Colonic mucosa (tissue), 4 donors: ENCODE measurements around the gene ITK. TPM values are rescaled to one million over a fixed set of nuclear protein-coding genes. Genes with fewer than 3 reads are reported as not detected.

Experiments
- DNase-seq: peaks from one replicate; pipeline ENCODE4 v3.0.0-alpha.2; 2020
- H3K27ac ChIP-seq: fragments of 200-600 bp; one replicate; pipeline ENCODE4 v1.8.0; 2021
- H3K27me3 ChIP-seq: fragments of 200-600 bp; one replicate; pipeline ENCODE4 v1.8.0; 2021
- H3K36me3 ChIP-seq: fragments of 200-600 bp; one replicate; pipeline ENCODE4 v1.8.0; 2021
- H3K4me1 ChIP-seq: fragments of 200-600 bp; one replicate; pipeline ENCODE4 v1.8.0; 2021; ENCODE audit warnings: mild to moderate bottlenecking
- H3K4me3 ChIP-seq: fragments of 200-600 bp; one replicate; pipeline ENCODE4 v1.8.0; 2021
- H3K9ac ChIP-seq, 2 donors: one replicate each; pipeline ENCODE4 v1.7.0; 2013; ENCODE audit warnings: control low read depth in 2 of 2, low read depth in 2 of 2, low read length in 2 of 2
- H3K9me3 ChIP-seq: fragments of 200-600 bp; one replicate; pipeline ENCODE4 v1.8.0; 2021
- CTCF ChIP-seq: fragments of 200-600 bp; IDR thresholded peaks from one replicate; pipeline ENCODE4 v1.8.0; 2022; ENCODE audit warnings: antibody characterized with exemption, mild to moderate bottlenecking
- intact Hi-C: fragments of 100-400 bp; cut with DNase I; formaldehyde crosslinking; loops from one replicate; pipeline ENCODE4 v1.14.1; 2022
- total RNA-seq, 2 donors: library from RNA; stranded (reverse); fragmentation: NEBNext Ultra II Directional in 1 of 2; extraction: Animal tissue kit (Norgen Biotek cat#: 25700) in 1 of 2; gene quantifications; one replicate each; pipeline ENCODE4 v1.2.1, GENCODE V29; 2021
- donor health status: healthy.
- donor health status: DM: no; HTN: no; CAD: no.
- donor health status: DM: no; HTN: no; CAD: no.

Gene ITK
- total RNA-seq, 2 donors from 2014 or later = 1.4 to 2.5 TPM

- Histone ChIP-seq H3K4me1 (no peaks in the 10 kb centered on the region), H3K4me3 (no peak overlapping the region), H3K36me3 (no peaks in the 10 kb centered on the region), H3K9me3 (no peaks in the 10 kb centered on the region), H3K27me3 (no peaks in the 10 kb centered on the region), H3K9ac (no peak overlapping the region), H3K27ac (no peak overlapping the region)
- intact Hi-C loops = no loop called here
- DNase-seq = no peak
- no peak for TF ChIP-seq CTCF
Observed at GRCh38 chr5:157225469-157226422, 45.1 kb downstream of the ITK start.

GRCh38 chr5:157230610-157231009 lies 50.0 kb downstream of the ITK start:
- Histone ChIP-seq H3K36me3 (no peaks in the 10 kb centered on the region), H3K27me3 (no peaks in the 10 kb centered on the region), H3K4me1 (no peaks in the 10 kb centered on the region), H3K9me3 (no peaks in the 10 kb centered on the region), H3K27ac (no peak overlapping the region), H3K4me3 (no peak overlapping the region), H3K9ac (no peak overlapping the region)
- TF ChIP-seq CTCF = no peak
- DNase-seq = no peak
- intact Hi-C loops = no loop called here

DNA sequence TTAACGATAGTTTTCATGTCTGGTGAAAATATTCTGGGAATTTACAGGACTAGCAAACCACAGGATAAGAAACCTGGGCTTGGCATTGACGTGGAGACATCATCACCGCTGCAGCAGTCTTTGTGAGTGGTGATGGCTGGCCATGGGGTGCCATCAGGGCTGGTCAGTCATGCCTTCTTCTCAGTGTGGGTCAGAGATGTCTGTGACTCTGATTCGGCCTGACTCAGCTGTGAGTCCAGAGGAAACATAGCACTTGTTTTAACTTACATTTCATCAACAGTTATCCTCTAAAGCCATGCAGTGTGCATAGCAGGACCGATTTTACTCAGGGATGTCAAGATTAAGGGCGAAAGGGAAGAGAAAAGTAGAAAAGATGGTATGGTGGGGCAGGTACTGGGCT lies 52.1 kb downstream of the ITK start:
- Histone ChIP-seq H3K36me3 (no peaks in the 10 kb centered on the region), H3K27me3 (no peaks in the 10 kb centered on the region), H3K9me3 (no peaks in the 10 kb centered on the region), H3K27ac (no peak overlapping the region), H3K4me1 (no peaks in the 10 kb centered on the region), H3K9ac (no peak overlapping the region), H3K4me3 (no peak overlapping the region)
- intact Hi-C loops = no loop called here
- DNase-seq = no peak
- TF ChIP-seq CTCF = no peak

DNA sequence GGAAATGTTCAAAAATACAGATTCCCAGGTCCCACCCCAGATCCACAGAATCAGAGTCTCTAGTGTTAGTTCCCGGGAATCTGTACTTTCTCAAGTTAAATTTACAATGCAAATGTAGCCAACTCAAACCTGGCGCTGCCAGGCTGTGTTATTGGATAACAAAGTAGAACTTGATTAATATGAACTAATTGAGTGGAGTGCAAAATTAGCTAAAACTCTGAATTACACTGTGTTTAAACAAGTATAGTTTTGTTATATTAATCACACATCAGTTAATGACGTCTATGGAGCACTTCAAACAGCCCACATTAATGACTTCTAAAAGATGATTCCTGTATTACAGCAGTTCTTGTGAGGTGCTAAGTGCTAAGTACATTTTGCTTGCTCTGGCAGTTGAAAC lies 52.9 kb downstream of the ITK start:
- no peak for TF ChIP-seq CTCF
- no peaks in the 10 kb centered on the region for H3K27me3 ChIP-seq
- no peaks in the 10 kb centered on the region for H3K9me3 ChIP-seq
- intact Hi-C loops = no loop called here
- H3K4me1 ChIP-seq = no peaks in the 10 kb centered on the region
- no peak overlapping the region for H3K27ac ChIP-seq
- H3K36me3 ChIP-seq = no peaks in the 10 kb centered on the region
- DNase-seq = no peak
- no peak overlapping the region for H3K9ac ChIP-seq
- H3K4me3 ChIP-seq = no peak overlapping the region

DNA sequence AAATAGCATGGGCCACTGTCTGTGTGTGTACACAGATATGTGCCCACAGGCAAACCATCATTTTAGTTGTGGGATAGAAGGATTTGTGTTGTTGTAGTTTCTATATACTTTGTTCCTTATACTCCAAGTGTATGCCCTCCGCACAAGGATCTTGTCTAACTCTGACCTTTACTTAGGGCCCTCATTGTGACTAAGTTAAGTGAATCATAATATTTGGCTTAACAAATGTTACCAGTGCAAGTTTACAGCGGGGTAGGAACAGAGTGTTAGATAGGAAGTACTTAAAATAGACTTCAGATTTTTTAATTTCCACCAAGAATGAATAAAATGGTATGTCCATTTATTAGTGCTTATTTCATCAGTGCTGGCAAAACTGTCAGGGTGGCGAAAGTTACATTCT lies 55.8 kb downstream of the ITK start:
- intact Hi-C loops = no loop called here
- Histone ChIP-seq H3K4me1 (no peaks in the 10 kb centered on the region), H3K27me3 (no peaks in the 10 kb centered on the region), H3K9me3 (no peaks in the 10 kb centered on the region), H3K36me3 (no peaks in the 10 kb centered on the region), H3K27ac (no peak overlapping the region), H3K4me3 (no peak overlapping the region), H3K9ac (no peak overlapping the region)
- no peak for TF ChIP-seq CTCF
- DNase-seq = no peak
